Sigmoid colon (tissue), 7 donors: ENCODE results near the gene TIMM13. TPM values are rescaled to one million over a fixed set of nuclear protein-coding genes. Genes with fewer than 3 reads are reported as not detected.

Experiments used
- DNase-seq: peaks from one replicate; pipeline ENCODE4 v3.0.0-alpha.2; 2019
- H3K27ac ChIP-seq, 4 donors: fragments of 200-600 bp; sonication (generic); one replicate each; pipeline ENCODE4 v1.5.1; 2016 to 2019; ENCODE audit warnings: mild to moderate bottlenecking in 1 of 4
- H3K27me3 ChIP-seq, 3 donors: fragments of 200-600 bp; sonication (generic); one replicate each; pipeline ENCODE4 v1.5.1; 2019; ENCODE audit warnings: mild to moderate bottlenecking in 1 of 3
- H3K36me3 ChIP-seq, 4 donors: fragments of 200-600 bp; sonication (generic); one replicate each; pipeline ENCODE4 v1.5.1; 2016 to 2019
- H3K4me1 ChIP-seq, 4 donors: fragments of 200-600 bp; sonication (generic); one replicate each; pipeline ENCODE4 v1.5.1; 2017 to 2019
- H3K4me3 ChIP-seq, 4 donors: fragments of 200-600 bp; sonication (generic); one replicate each; pipeline ENCODE4 v1.5.1; 2017 to 2019; ENCODE audit warnings: mild to moderate bottlenecking in 2 of 4, moderate library complexity in 1 of 4
- H3K9me3 ChIP-seq, 4 donors: fragments of 200-600 bp in 3 of 4; sonication (generic) in 3 of 4; one replicate each; pipeline versions ENCODE4 v1.5.1 to v1.6.1; 2013 to 2019
- CTCF ChIP-seq, 4 experiments: fragments of 450-650 bp in 3 of 4; fragments of 200-600 bp in 1 of 4; IDR thresholded peaks; one replicate each; pipeline ENCODE4 v1.5.1; 2016 to 2019; ENCODE audit warnings: antibody characterized with exemption in 4 of 4, mild to moderate bottlenecking in 3 of 4, moderate library complexity in 2 of 4
- EP300 ChIP-seq, 4 donors: sonication (generic); formaldehyde crosslinking; IDR thresholded peaks; one replicate each; pipeline ENCODE4 v1.6.1; 2017; ENCODE audit warnings: antibody characterized with exemption in 4 of 4
- POLR2A ChIP-seq, 2 donors: fragments of 450-650 bp; IDR thresholded peaks; one replicate each; pipeline ENCODE4 v1.6.1; 2016; ENCODE audit warnings: antibody characterized with exemption in 2 of 2, mild to moderate bottlenecking in 2 of 2, moderate library complexity in 2 of 2
- POLR2AphosphoS5 ChIP-seq, 4 donors: sonication (generic); formaldehyde crosslinking; IDR thresholded peaks; one replicate each; pipeline ENCODE4 v1.6.1; 2017; ENCODE audit warnings: antibody characterized with exemption in 4 of 4
- WGBS, 2 donors: extraction: QIAGEN DNeasy Blood & Tissue Kit; methylation state at CpG; one replicate each; pipeline ENCODE4 v1.1.7; 2013; 5-methylcytosine and 5-hydroxymethylcytosine counted together
- intact Hi-C: fragments of 100-400 bp; cut with DNase I; formaldehyde crosslinking; loops from one replicate; pipeline ENCODE4 v1.15.1; 2023
- polyA plus RNA-seq, 3 donors: library from polyadenylated mRNA; stranded (reverse); fragments of 200-250 nt; gene quantifications; one replicate each; pipeline ENCODE4 v1.2.3, GENCODE V29; 2013
- total RNA-seq, 4 donors: library from RNA; depleted of rRNA; stranded (reverse); fragments of >200 nt; gene quantifications; one replicate each; pipeline ENCODE4 v1.1.0, GENCODE V29; 2016
- donor health status: healthy with polysubstance abuse.
- donor health status: Bipolar disorder and iron deficiency.
- donor health status: healthy.

The TIMM13 gene
- total and polyA plus RNA-seq, 7 donors, result 23.6 to 135 (median 29.3) TPM

DNA sequence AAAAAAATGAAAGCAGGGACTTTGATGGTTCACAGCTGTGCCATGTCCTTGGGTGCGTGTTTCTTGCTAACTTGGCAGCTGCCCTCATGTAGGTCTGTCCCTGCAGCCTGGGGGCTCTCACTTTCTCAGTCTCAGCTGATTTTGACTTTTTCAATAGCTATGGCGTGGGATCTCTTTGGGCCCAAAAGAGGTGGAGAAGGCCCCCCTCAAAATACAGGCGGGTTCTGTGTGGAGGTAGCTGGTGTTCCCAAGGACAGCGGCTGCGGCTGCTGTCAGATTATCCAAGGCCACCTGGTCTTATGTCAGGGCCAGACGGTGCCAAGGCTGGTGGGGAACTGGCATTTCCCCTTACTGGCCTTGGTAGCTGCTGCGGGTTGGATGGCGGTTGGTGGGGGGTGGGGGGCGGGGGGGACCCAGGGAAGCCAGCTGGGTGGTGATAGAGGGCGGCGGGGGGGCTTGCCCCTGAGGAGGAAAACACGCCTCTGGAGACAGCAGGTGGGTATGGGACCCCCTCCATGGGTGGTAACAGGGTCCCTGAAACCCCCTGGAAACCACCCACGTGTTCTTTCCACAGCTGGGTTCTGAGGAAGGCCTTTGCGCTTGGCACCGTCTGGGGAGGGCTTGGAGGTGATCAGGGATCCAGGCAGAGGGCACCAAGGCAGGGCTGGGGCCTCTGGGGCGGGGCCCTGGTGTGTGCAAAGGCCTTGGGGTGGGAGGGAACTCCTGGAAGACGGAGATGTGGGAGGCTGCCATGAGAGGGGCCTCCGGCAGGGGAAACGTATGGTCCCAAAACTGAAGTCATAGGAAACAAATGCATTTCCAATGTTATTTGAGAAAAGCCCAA is 4.1 kb downstream of the TIMM13 start:
- TF ChIP-seq POLR2A (IDR thresholded peaks at IDR 0.05) (no peak), POLR2AphosphoS5 (IDR thresholded peaks at IDR 0.05) (no peak), CTCF (IDR thresholded peaks at IDR 0.05) (no peak), EP300 (IDR thresholded peaks at IDR 0.05) (no peak)
- no peak for DNase-seq
- H3K27me3 ChIP-seq, result no peaks in the 10 kb centered on the region
- peaks cover 0 to 9% (median 0%) of the 10 kb centered on the region in 4 donors for H3K36me3 ChIP-seq
- no peak overlapping the region for H3K27ac ChIP-seq
- intact Hi-C loops, result loop anchor here (10.0 kb wide), 1 partner anchor 362 kb away; the partner anchor contains the start of genes SGTA and THOP1
- H3K4me1 ChIP-seq, result peaks cover 0 to 39% (median 32%) of the 10 kb centered on the region in 4 donors
- no peaks in the 10 kb centered on the region for H3K9me3 ChIP-seq
- 59 to 77% methylated on average over 19 of the region's 19 CpGs for WGBS, 2 donors
- H3K4me3 ChIP-seq, result no peak overlapping the region

- no peak for DNase-seq
- Histone ChIP-seq H3K27ac (no peak overlapping the region), H3K4me1 (peaks cover 0 to 31% (median 24%) of the 10 kb centered on the region in 4 donors), H3K27me3 (no peaks in the 10 kb centered on the region), H3K4me3 (no peak overlapping the region), H3K36me3 (peaks cover 0 to 20% (median 0%) of the 10 kb centered on the region in 4 donors), H3K9me3 (no peaks in the 10 kb centered on the region)
- intact Hi-C loops, result loop anchor here (10.0 kb wide), 1 partner anchor 363 kb away; the partner anchor contains the start of genes SGTA and THOP1
- WGBS, 2 donors, result 81 to 89% methylated on average over 23 of the region's 23 CpGs
- TF ChIP-seq CTCF (IDR thresholded peaks at IDR 0.05) (no peak), EP300 (IDR thresholded peaks at IDR 0.05) (no peak), POLR2AphosphoS5 (IDR thresholded peaks at IDR 0.05) (no peak)
Observed at GRCh38 chr19:2421581-2422306, 5.6 kb downstream of the TIMM13 start.

- H3K27ac ChIP-seq, result no peak overlapping the region
- H3K9me3 ChIP-seq, result no peaks in the 10 kb centered on the region
- intact Hi-C loops, result loop anchor here (10.0 kb wide), 1 partner anchor 364 kb away; the partner anchor contains the start of genes SGTA and THOP1
- no peak overlapping the region for H3K4me3 ChIP-seq
- peaks cover 0 to 25% (median 2%) of the 10 kb centered on the region in 4 donors for H3K36me3 ChIP-seq
- no peaks in the 10 kb centered on the region for H3K27me3 ChIP-seq
- TF ChIP-seq CTCF (IDR thresholded peaks at IDR 0.05) (no peak), POLR2A (IDR thresholded peaks at IDR 0.05) (no peak)
- WGBS, 2 donors, result 95 to 96% methylated on average over 2 of the region's 2 CpGs
- H3K4me1 ChIP-seq, result peaks cover 0 to 18% (median 11%) of the 10 kb centered on the region in 4 donors
- DNase-seq, result no peak
Observed at GRCh38 chr19:2420490-2420889, 6.9 kb downstream of the TIMM13 start.

- peaks cover 0 to 12% (median 4%) of the 10 kb centered on the region in 4 donors for H3K4me1 ChIP-seq
- no peak overlapping the region for H3K27ac ChIP-seq
- no peak overlapping the region for H3K4me3 ChIP-seq
- intact Hi-C loops, result loop anchor here (10.0 kb wide), 1 partner anchor 365 kb away; the partner anchor contains the start of genes SGTA and THOP1
- WGBS, 2 donors, result 93 to 94% methylated on average over 7 of the region's 7 CpGs
- H3K36me3 ChIP-seq, result peaks cover 0 to 25% (median 2%) of the 10 kb centered on the region in 4 donors
- H3K9me3 ChIP-seq, result no peaks in the 10 kb centered on the region
- DNase-seq, result no peak
- no peaks in the 10 kb centered on the region for H3K27me3 ChIP-seq
- no peak for TF ChIP-seq CTCF (IDR thresholded peaks at IDR 0.05)
- TF ChIP-seq POLR2A (IDR thresholded peaks at IDR 0.05), result no peak
- no peak for TF ChIP-seq EP300 (IDR thresholded peaks at IDR 0.05)
- no peak for TF ChIP-seq POLR2AphosphoS5 (IDR thresholded peaks at IDR 0.05)
Observed at GRCh38 chr19:2419754-2420153, 7.6 kb downstream of the TIMM13 start.
